ENCODE data around the gene TMEM163.
A peak's percentile ranks its signal among the peaks of the same experiment; 100 is the strongest.
"Not testable (repeated sequence)": the region's sequence is repeated elsewhere in the genome, so short reads cannot be mapped to it uniquely, and the experiment has no call there.

The TMEM163 gene

DNA sequence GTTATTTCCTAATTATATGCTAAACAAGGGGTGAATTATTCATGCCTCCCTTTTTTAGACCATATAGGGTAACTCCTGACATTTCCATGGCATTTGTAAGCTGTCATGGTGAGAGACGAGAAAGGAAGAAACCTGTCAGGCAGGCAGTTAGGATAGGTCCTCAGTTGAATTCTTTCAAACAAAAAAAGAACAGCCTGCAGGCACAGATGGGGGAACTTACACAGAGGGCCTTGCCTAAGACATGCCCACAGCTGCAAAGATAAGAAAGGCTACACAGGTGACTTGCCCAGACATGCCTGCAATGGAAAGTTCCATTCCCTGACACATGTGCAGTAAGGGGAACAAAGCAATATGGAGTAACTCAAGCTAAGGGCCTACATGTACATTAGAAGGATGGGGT lies 128.1 kb downstream of the TMEM163 start:
- no peak overlapping the region for H3K23ac ChIP-seq (ENCODE audit: low read length)
- H2BK5ac ChIP-seq (ENCODE audit: low read depth, low read length, poor library complexity) = no peak overlapping the region
- H4K12ac ChIP-seq (ENCODE audit: low read depth, low read length) = no peak overlapping the region
- no peaks in the 10 kb centered on the region for H3K27me3 ChIP-seq (ENCODE audit: insufficient read depth, low read length)
- DNase-seq = peak in 1 of 2 donors; percentile 17
- H2BK120ac ChIP-seq (ENCODE audit: insufficient read depth, low read length, poor library complexity) = no peak overlapping the region
- H3K4me3 ChIP-seq (ENCODE audit: low read depth, low read length) = no peak overlapping the region
- H3K79me2 ChIP-seq (ENCODE audit: control insufficient read depth, insufficient read depth, low read length, poor library complexity) = no peaks in the 10 kb centered on the region
- no peak overlapping the region for H2AK5ac ChIP-seq (ENCODE audit: low read length)
- peaks cover 0 to 3% of the 10 kb centered on the region in 2 experiments for H3K4me1 ChIP-seq (ENCODE audit: control insufficient read depth in 1 of 2, insufficient read depth in 2 of 2, low read length in 2 of 2)
- H3K9ac ChIP-seq (ENCODE audit: low read length) = no peak overlapping the region
- H3K14ac ChIP-seq (ENCODE audit: low read length) = no peak overlapping the region
- no peak overlapping the region for H3K4me2 ChIP-seq (ENCODE audit: low read length)
- H3K9me3 ChIP-seq (ENCODE audit: insufficient read depth, low read depth, low read length) = peaks cover 4% of the 10 kb centered on the region
- WGBS (ENCODE audit: extremely low coverage, insufficient coverage, insufficient read length) = no CpG with 5 or more reads among the region's 1 CpG
- no peak overlapping the region for H2BK12ac ChIP-seq (ENCODE audit: low read length)
- no peaks in the 10 kb centered on the region for H3K36me3 ChIP-seq (ENCODE audit: control insufficient read depth in 1 of 2, insufficient read depth in 2 of 2, low read length in 2 of 2)
- H4K8ac ChIP-seq (ENCODE audit: low read depth, low read length) = no peak overlapping the region
- H3K27ac ChIP-seq (ENCODE audit: low read depth, low read length) = no peak overlapping the region
- no peak overlapping the region for H3K4ac ChIP-seq (ENCODE audit: low read depth, low read length)
- no peaks in the 10 kb centered on the region for H3K79me1 ChIP-seq (ENCODE audit: low read length)
- no peak overlapping the region for H4K91ac ChIP-seq (ENCODE audit: low read depth, low read length)
- H3K18ac ChIP-seq (ENCODE audit: low read length) = no peak overlapping the region
- no peak overlapping the region for H2AFZ ChIP-seq (ENCODE audit: insufficient read depth, low read length, poor library complexity)

DNA sequence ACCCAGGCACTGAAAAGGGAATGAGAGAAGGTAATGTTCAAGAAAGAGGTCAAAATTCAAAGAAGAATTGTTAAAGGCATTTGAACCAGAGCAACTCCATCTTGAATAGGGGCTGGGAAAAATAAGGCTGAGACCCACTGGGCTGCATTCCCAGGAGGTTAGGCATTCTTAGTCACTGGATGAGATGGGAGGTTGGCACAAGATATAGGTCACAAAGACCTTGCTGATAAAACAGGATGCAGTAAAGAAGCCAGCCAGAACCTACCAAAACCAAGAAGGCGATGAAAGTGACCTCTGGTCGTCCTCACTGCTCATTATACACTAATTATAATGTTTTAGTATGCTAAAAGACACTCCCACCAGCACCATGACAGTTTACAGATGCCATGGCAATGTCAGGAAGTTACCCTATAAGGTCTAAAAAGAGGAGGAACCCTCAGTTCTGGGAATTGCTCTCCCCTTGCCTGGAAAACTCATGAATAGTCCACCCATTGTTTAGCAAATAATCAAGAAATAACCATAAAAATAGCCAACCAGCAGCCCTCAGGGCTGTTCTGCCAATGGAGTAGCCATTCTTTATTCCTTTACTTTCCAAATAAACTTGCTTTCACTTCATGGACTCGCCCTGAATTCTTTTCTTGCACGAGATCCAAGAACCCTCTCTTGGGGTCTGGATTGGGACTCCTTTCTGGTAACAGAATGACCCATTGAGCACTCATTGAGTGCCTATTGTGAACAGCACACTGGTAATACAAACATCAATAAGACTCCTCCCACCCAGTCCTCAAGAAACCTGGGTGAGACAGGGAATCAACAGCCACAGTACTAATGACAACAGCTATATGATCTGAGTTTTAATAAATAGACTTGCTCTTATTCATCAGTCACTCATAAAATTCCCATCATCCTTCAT lies 129.4 kb downstream of the TMEM163 start:
- H4K91ac ChIP-seq (ENCODE audit: low read depth, low read length); H3K4me3 ChIP-seq (ENCODE audit: low read depth, low read length); H3K4ac ChIP-seq (ENCODE audit: low read depth, low read length); H3K14ac ChIP-seq (ENCODE audit: low read length); H3K27me3 ChIP-seq (ENCODE audit: insufficient read depth, low read length); H2AK5ac ChIP-seq (ENCODE audit: low read length); H3K27ac ChIP-seq (ENCODE audit: low read depth, low read length); DNase-seq; H3K79me1 ChIP-seq (ENCODE audit: low read length); H4K8ac ChIP-seq (ENCODE audit: low read depth, low read length); H3K18ac ChIP-seq (ENCODE audit: low read length); H3K36me3 ChIP-seq (ENCODE audit: control insufficient read depth in 1 of 2, insufficient read depth in 2 of 2, low read length in 2 of 2); H3K9ac ChIP-seq (ENCODE audit: low read length); H2BK120ac ChIP-seq (ENCODE audit: insufficient read depth, low read length, poor library complexity); H3K9me3 ChIP-seq (ENCODE audit: insufficient read depth, low read depth, low read length); H4K12ac ChIP-seq (ENCODE audit: low read depth, low read length); H3K4me2 ChIP-seq (ENCODE audit: low read length); H2BK12ac ChIP-seq (ENCODE audit: low read length); H2BK5ac ChIP-seq (ENCODE audit: low read depth, low read length, poor library complexity); H3K79me2 ChIP-seq (ENCODE audit: control insufficient read depth, insufficient read depth, low read length, poor library complexity); H3K23ac ChIP-seq (ENCODE audit: low read length); H3K4me1 ChIP-seq (ENCODE audit: control insufficient read depth in 1 of 2, insufficient read depth in 2 of 2, low read length in 2 of 2); H2AFZ ChIP-seq (ENCODE audit: insufficient read depth, low read length, poor library complexity): not testable (repeated sequence)
- no CpG with 5 or more reads among the region's 4 CpGs for WGBS (ENCODE audit: extremely low coverage, insufficient coverage, insufficient read length)

DNA sequence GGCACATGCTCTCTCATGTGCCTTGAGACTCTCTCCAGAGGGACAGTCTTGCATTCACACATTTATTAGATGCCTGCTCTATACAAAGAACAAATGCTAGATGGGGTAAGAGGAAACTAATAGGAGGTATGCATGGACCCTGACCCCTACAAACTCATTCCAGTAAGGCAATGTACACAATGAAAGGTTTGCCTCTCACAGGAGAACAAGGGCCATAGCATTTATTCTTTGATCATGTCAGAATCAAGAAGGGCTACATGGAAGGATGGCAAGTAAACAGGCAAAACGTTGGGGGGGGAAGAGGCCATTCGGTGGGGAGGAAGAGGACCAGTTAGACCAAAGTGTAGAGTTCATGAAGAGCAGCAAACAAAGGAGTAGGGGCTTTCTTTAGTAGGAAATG lies 130.2 kb downstream of the TMEM163 start:
- H3K36me3 ChIP-seq (ENCODE audit: control insufficient read depth in 1 of 2, insufficient read depth in 2 of 2, low read length in 2 of 2) = no peaks in the 10 kb centered on the region
- H3K9ac ChIP-seq (ENCODE audit: low read length) = no peak overlapping the region
- H4K91ac ChIP-seq (ENCODE audit: low read depth, low read length) = no peak overlapping the region
- no peak overlapping the region for H3K4me2 ChIP-seq (ENCODE audit: low read length)
- H2AFZ ChIP-seq (ENCODE audit: insufficient read depth, low read length, poor library complexity) = no peak overlapping the region
- H3K14ac ChIP-seq (ENCODE audit: low read length) = no peak overlapping the region
- no peak overlapping the region for H4K12ac ChIP-seq (ENCODE audit: low read depth, low read length)
- H2AK5ac ChIP-seq (ENCODE audit: low read length) = no peak overlapping the region
- H3K4me1 ChIP-seq (ENCODE audit: control insufficient read depth in 1 of 2, insufficient read depth in 2 of 2, low read length in 2 of 2) = peaks cover 0 to 3% of the 10 kb centered on the region in 2 experiments
- H2BK120ac ChIP-seq (ENCODE audit: insufficient read depth, low read length, poor library complexity) = no peak overlapping the region
- H3K79me2 ChIP-seq (ENCODE audit: control insufficient read depth, insufficient read depth, low read length, poor library complexity) = no peaks in the 10 kb centered on the region
- peaks cover 4% of the 10 kb centered on the region for H3K9me3 ChIP-seq (ENCODE audit: insufficient read depth, low read depth, low read length)
- no peaks in the 10 kb centered on the region for H3K79me1 ChIP-seq (ENCODE audit: low read length)
- H2BK12ac ChIP-seq (ENCODE audit: low read length) = no peak overlapping the region
- no peak for DNase-seq
- no peaks in the 10 kb centered on the region for H3K27me3 ChIP-seq (ENCODE audit: insufficient read depth, low read length)
- H3K23ac ChIP-seq (ENCODE audit: low read length) = no peak overlapping the region
- H3K4ac ChIP-seq (ENCODE audit: low read depth, low read length) = no peak overlapping the region
- no peak overlapping the region for H2BK5ac ChIP-seq (ENCODE audit: low read depth, low read length, poor library complexity)
- H4K8ac ChIP-seq (ENCODE audit: low read depth, low read length) = no peak overlapping the region
- H3K4me3 ChIP-seq (ENCODE audit: low read depth, low read length) = no peak overlapping the region
- no CpG with 5 or more reads among the region's 2 CpGs for WGBS (ENCODE audit: extremely low coverage, insufficient coverage, insufficient read length)
- H3K18ac ChIP-seq (ENCODE audit: low read length) = no peak overlapping the region
- no peak overlapping the region for H3K27ac ChIP-seq (ENCODE audit: low read depth, low read length)

DNA sequence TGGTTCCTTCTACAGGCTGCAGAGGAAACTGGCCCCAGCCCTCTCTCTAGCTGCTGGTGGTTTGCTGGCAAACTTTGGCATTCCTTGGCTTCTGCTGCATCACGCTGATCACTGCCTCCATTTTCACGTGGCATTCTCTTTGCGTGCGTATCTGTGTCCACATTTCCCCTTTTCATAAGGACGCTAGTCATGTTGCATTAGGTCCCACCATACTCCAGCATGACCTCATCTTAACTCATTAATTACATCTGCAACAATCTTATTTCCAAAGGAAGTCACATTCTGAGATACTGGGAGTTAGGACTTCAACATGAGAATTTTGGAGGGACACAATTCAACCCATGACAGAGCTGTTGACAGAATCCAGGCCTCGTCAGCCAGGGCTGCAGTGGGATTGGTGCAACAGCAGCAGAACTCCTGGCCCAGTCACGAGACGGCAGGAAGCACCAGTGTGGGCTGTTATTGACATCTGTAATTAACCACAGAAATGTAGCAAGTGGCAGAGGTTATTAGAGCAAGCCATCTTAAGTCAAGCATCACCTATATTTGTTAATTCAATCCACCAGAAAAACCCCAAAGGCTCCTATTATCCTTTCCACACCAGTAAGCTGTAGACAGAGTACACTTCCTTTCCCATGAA lies 132.4 kb downstream of the TMEM163 start:
- H4K12ac ChIP-seq (ENCODE audit: low read depth, low read length) = no peak overlapping the region
- H3K14ac ChIP-seq (ENCODE audit: low read length) = no peak overlapping the region
- H3K79me2 ChIP-seq (ENCODE audit: control insufficient read depth, insufficient read depth, low read length, poor library complexity) = no peaks in the 10 kb centered on the region
- no peak overlapping the region for H2BK5ac ChIP-seq (ENCODE audit: low read depth, low read length, poor library complexity)
- H3K4me1 ChIP-seq (ENCODE audit: control insufficient read depth in 1 of 2, insufficient read depth in 2 of 2, low read length in 2 of 2) = peaks cover 0 to 3% of the 10 kb centered on the region in 2 experiments
- no peak overlapping the region for H3K4ac ChIP-seq (ENCODE audit: low read depth, low read length)
- H3K4me3 ChIP-seq (ENCODE audit: low read depth, low read length) = no peak overlapping the region
- H2AFZ ChIP-seq (ENCODE audit: insufficient read depth, low read length, poor library complexity) = no peak overlapping the region
- no peaks in the 10 kb centered on the region for H3K79me1 ChIP-seq (ENCODE audit: low read length)
- peak; percentile 7 to 13 for DNase-seq
- H2BK12ac ChIP-seq (ENCODE audit: low read length) = no peak overlapping the region
- no peak overlapping the region for H3K9ac ChIP-seq (ENCODE audit: low read length)
- no peak overlapping the region for H3K27ac ChIP-seq (ENCODE audit: low read depth, low read length)
- H3K4me2 ChIP-seq (ENCODE audit: low read length) = no peak overlapping the region
- no peak overlapping the region for H3K23ac ChIP-seq (ENCODE audit: low read length)
- no peak overlapping the region for H3K18ac ChIP-seq (ENCODE audit: low read length)
- WGBS (ENCODE audit: extremely low coverage, insufficient coverage, insufficient read length) = no CpG with 5 or more reads among the region's 8 CpGs
- no peak overlapping the region for H4K8ac ChIP-seq (ENCODE audit: low read depth, low read length)
- H4K91ac ChIP-seq (ENCODE audit: low read depth, low read length) = no peak overlapping the region
- H2AK5ac ChIP-seq (ENCODE audit: low read length) = no peak overlapping the region
- no peaks in the 10 kb centered on the region for H3K36me3 ChIP-seq (ENCODE audit: control insufficient read depth in 1 of 2, insufficient read depth in 2 of 2, low read length in 2 of 2)
- peaks cover 4% of the 10 kb centered on the region for H3K9me3 ChIP-seq (ENCODE audit: insufficient read depth, low read depth, low read length)
- no peaks in the 10 kb centered on the region for H3K27me3 ChIP-seq (ENCODE audit: insufficient read depth, low read length)
- no peak overlapping the region for H2BK120ac ChIP-seq (ENCODE audit: insufficient read depth, low read length, poor library complexity)
